PC-9 (cell line): Measurements from ENCODE around the gene CREM.

Experiments used
- CTCF ChIP-seq: fragments of 200-600 bp; sonication (generic); conservative IDR thresholded peaks from 2 replicates; pipeline ENCODE4 v1.6.1; 2017; ENCODE audit warnings: mixed run types, antibody characterized with exemption, mild to moderate bottlenecking, moderate library complexity
- EZH2 ChIP-seq: fragments of 200-600 bp; sonication (generic); IDR thresholded peaks from 2 replicates; pipeline ENCODE4 v1.8.0; 2017; ENCODE audit warnings: antibody characterized with exemption, low read depth

- TF ChIP-seq CTCF (peak; percentile 86), EZH2 (no peak)
These were observed at the start of gene CREM for GRCh38 chr10:35126530-35127288.
